ENCODE results near the gene RAB6B. TPM values are rescaled to one million over a fixed set of nuclear protein-coding genes. Genes with fewer than 3 reads are reported as not detected.

The RAB6B gene
- total RNA-seq, 1 experiment from 2014 or later = 18.0 TPM

GRCh38 chr3:133831966-133832801, 63.5 kb downstream of the RAB6B start (continued):
- TF ChIP-seq ERG (CRISPR knock-in tag; IDR thresholded peaks at IDR 0.05) = no peak
- no peak for TF ChIP-seq TEAD4 (CRISPR knock-in tag; IDR thresholded peaks at IDR 0.05)
- no peak for TF ChIP-seq USF1 (CRISPR knock-in tag; IDR thresholded peaks at IDR 0.05)
- no peak for TF ChIP-seq GABPB1 (CRISPR knock-in tag; IDR thresholded peaks at IDR 0.05)

- CTCF ChIA-PET = interaction anchor here (1.0 kb wide), 1 partner anchor 100 kb away, joined by 3 read pairs; no protein-coding TSS in a partner anchor
- H3K27me3 Mint-ChIP-seq (ENCODE audit: low read depth) = no peaks in the 10 kb centered on the region
- no peak for ATAC-seq
- POLR2A ChIA-PET = no interaction called here
- H3K36me3 Mint-ChIP-seq = peaks cover 5% of the 10 kb centered on the region; the same call in 1 of the 2 replicates
- no peaks in the 10 kb centered on the region; the same call in 1 of the 2 replicates for H3K4me1 Mint-ChIP-seq
- TF ChIP-seq PRDM15 (CRISPR knock-in tag; IDR thresholded peaks at IDR 0.05) = no peak
- TF ChIP-seq ZNF423 (CRISPR knock-in tag; IDR thresholded peaks at IDR 0.05) = no peak
- no peak for TF ChIP-seq CTCF (IDR thresholded peaks at IDR 0.05)
- TF ChIP-seq USF1 (CRISPR knock-in tag; IDR thresholded peaks at IDR 0.05) = no peak
- no peak for TF ChIP-seq NFYB (CRISPR knock-in tag; conservative IDR thresholded peaks at IDR 0.05; ENCODE audit: low read depth)
- TF ChIP-seq E2F5 (CRISPR knock-in tag; IDR thresholded peaks at IDR 0.05) = no peak
- no peak for TF ChIP-seq SOX15 (CRISPR knock-in tag; IDR thresholded peaks at IDR 0.05)
- no peak for TF ChIP-seq SP1 (CRISPR knock-in tag; conservative IDR thresholded peaks at IDR 0.05)
- TF ChIP-seq FOXJ3 (CRISPR knock-in tag; IDR thresholded peaks at IDR 0.05; ENCODE audit: borderline replicate concordance) = no peak
- no peak for TF ChIP-seq ATF2 (CRISPR knock-in tag; IDR thresholded peaks at IDR 0.05; ENCODE audit: borderline replicate concordance, low read depth)
- TF ChIP-seq ZNF317 (CRISPR knock-in tag; IDR thresholded peaks at IDR 0.05; ENCODE audit: borderline replicate concordance, low read depth) = no peak
- no peak for TF ChIP-seq PREB (CRISPR knock-in tag; IDR thresholded peaks at IDR 0.05; ENCODE audit: borderline replicate concordance)
- H3K27ac Mint-ChIP-seq = no peak overlapping the region
- no peak overlapping the region for H3K4me3 Mint-ChIP-seq
- no peak for DNase-seq (ENCODE audit: low spot score)
- H3K9me3 Mint-ChIP-seq = no peaks in the 10 kb centered on the region
These were observed 65.6 kb downstream of the RAB6B start for GRCh38 chr3:133830071-133830470.
